Neural cell (in vitro differentiated cells): Measurements from ENCODE around the gene COX14.

Source experiments
- MXI1 ChIP-seq: fragments of 450-650 bp; conservative IDR thresholded peaks from 2 replicates; pipeline ENCODE4 v1.6.1; 2014; ENCODE audit warnings: antibody characterized with exemption, mild to moderate bottlenecking; ENCODE audit not compliant: poor library complexity, severe bottlenecking
- TF ChIP-seq, protein P1 (sequence below): fragments of 450-650 bp; IDR thresholded peaks from 2 replicates; pipeline ENCODE4 v1.5.1; 2014; ENCODE audit warnings: antibody characterized with exemption, mild to moderate bottlenecking, moderate library complexity; ENCODE audit not compliant: poor library complexity, severe bottlenecking

DNA sequence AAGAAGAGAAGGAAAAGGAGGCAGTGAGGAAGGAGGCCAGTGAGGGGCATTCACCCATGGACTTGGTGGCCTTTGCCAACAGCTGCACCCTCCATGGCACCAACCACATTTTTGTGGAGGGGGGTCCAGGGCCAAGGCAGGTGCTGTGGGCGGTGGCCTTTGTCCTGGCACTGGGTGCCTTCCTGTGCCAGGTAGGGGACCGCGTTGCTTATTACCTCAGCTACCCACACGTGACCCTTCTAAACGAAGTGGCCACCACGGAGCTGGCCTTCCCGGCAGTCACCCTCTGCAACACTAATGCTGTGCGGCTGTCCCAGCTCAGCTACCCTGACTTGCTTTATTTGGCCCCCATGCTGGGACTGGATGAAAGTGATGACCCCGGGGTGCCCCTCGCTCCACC is 38.3 kb upstream of the COX14 start:
- TF ChIP-seq, protein P1, sequence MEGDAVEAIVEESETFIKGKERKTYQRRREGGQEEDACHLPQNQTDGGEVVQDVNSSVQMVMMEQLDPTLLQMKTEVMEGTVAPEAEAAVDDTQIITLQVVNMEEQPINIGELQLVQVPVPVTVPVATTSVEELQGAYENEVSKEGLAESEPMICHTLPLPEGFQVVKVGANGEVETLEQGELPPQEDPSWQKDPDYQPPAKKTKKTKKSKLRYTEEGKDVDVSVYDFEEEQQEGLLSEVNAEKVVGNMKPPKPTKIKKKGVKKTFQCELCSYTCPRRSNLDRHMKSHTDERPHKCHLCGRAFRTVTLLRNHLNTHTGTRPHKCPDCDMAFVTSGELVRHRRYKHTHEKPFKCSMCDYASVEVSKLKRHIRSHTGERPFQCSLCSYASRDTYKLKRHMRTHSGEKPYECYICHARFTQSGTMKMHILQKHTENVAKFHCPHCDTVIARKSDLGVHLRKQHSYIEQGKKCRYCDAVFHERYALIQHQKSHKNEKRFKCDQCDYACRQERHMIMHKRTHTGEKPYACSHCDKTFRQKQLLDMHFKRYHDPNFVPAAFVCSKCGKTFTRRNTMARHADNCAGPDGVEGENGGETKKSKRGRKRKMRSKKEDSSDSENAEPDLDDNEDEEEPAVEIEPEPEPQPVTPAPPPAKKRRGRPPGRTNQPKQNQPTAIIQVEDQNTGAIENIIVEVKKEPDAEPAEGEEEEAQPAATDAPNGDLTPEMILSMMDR = no peak
- TF ChIP-seq MXI1 = no peak
